ENCODE measurements around the gene CDCA8. TPM values are rescaled to one million over a fixed set of nuclear protein-coding genes. Genes with fewer than 3 reads are reported as not detected.

The CDCA8 gene
- total and polyA plus RNA-seq, 11 donors: 0.12 to 5.0 (median 0.40) TPM; not detected in 1

- no peak overlapping the region for H3K27ac ChIP-seq
- WGBS, 4 donors: 58 to 68% (median 63%) methylated on average over 9 of the region's 9 CpGs
- DNase-seq (no peak), ATAC-seq (no peak)
- no peak for TF ChIP-seq POLR2A (IDR thresholded peaks at IDR 0.05)
- no peak overlapping the region for H3K4me3 ChIP-seq
- H3K27me3 ChIP-seq: peaks cover 0 to 63% (median 4%) of the 10 kb centered on the region in 9 donors
- intact Hi-C loops (cut with DNase I): no loop called here
- no peaks in the 10 kb centered on the region for H3K36me3 ChIP-seq
- H3K9me3 ChIP-seq: peaks cover 0 to under 1% (median 0%) of the 10 kb centered on the region in 12 donors
- H3K4me1 ChIP-seq: no peaks in the 10 kb centered on the region
These were observed 48.8 kb downstream of the CDCA8 start for GRCh38 chr1:37741130-37741529.

GRCh38 chr1:37741662-37742061 is 49.3 kb downstream of the CDCA8 start:
- ATAC-seq (no peak), DNase-seq (no peak)
- intact Hi-C loops (cut with DNase I): no loop called here
- no peaks in the 10 kb centered on the region for H3K4me1 ChIP-seq
- H3K27me3 ChIP-seq: peaks cover 0 to 65% (median 4%) of the 10 kb centered on the region in 9 donors
- no peak overlapping the region for H3K4me3 ChIP-seq
- H3K27ac ChIP-seq: no peak overlapping the region
- H3K9me3 ChIP-seq: peaks cover 0 to 6% (median 0%) of the 10 kb centered on the region in 12 donors
- WGBS, 4 donors: 29 to 37% (median 33%) methylated on average over 6 of the region's 6 CpGs
- no peak for TF ChIP-seq CTCF (IDR thresholded peaks at IDR 0.05)
- no peak for TF ChIP-seq POLR2A (IDR thresholded peaks at IDR 0.05)
- no peaks in the 10 kb centered on the region for H3K36me3 ChIP-seq

- intact Hi-C loops (cut with DNase I): no loop called here
- peaks cover 0 to 12% (median 0%) of the 10 kb centered on the region in 12 donors for H3K9me3 ChIP-seq
- no peak overlapping the region for H3K4me3 ChIP-seq
- ATAC-seq (no peak), DNase-seq (no peak)
- peaks cover 3 to 74% (median 20%) of the 10 kb centered on the region in 9 donors for H3K27me3 ChIP-seq
- WGBS, 4 donors: 92 to 94% (median 93%) methylated on average over 3 of the region's 3 CpGs
- no peaks in the 10 kb centered on the region for H3K36me3 ChIP-seq
- TF ChIP-seq POLR2A (IDR thresholded peaks at IDR 0.05) (no peak), CTCF (IDR thresholded peaks at IDR 0.05) (no peak)
- H3K27ac ChIP-seq: no peak overlapping the region
- H3K4me1 ChIP-seq: no peaks in the 10 kb centered on the region
These were observed 54.5 kb downstream of the CDCA8 start for GRCh38 chr1:37746806-37747205.

- ATAC-seq (no peak), DNase-seq (no peak)
- intact Hi-C loops (cut with DNase I): no loop called here
- peaks cover 0 to 12% (median 0%) of the 10 kb centered on the region in 12 donors for H3K4me1 ChIP-seq
- peaks cover 0 to 12% (median 0%) of the 10 kb centered on the region in 12 donors for H3K9me3 ChIP-seq
- H3K36me3 ChIP-seq: no peaks in the 10 kb centered on the region
- no peak overlapping the region for H3K27ac ChIP-seq
- no peak overlapping the region for H3K4me3 ChIP-seq
- WGBS, 4 donors: 91 to 98% (median 95%) methylated on average over 1 of the region's 1 CpG
- no peak for TF ChIP-seq CTCF (IDR thresholded peaks at IDR 0.05)
- no peak for TF ChIP-seq POLR2A (IDR thresholded peaks at IDR 0.05)
- peaks cover 3 to 79% (median 30%) of the 10 kb centered on the region in 9 donors for H3K27me3 ChIP-seq
These were observed 56.2 kb downstream of the CDCA8 start for GRCh38 chr1:37748565-37748964.

- peaks cover 8 to 84% (median 48%) of the 10 kb centered on the region in 9 donors for H3K27me3 ChIP-seq
- no peaks in the 10 kb centered on the region for H3K36me3 ChIP-seq
- H3K4me1 ChIP-seq: peaks cover 0 to 17% (median 0%) of the 10 kb centered on the region in 12 donors
- WGBS, 4 donors: 20 to 30% (median 21%) methylated on average over 11 of the region's 11 CpGs
- DNase-seq (no peak), ATAC-seq (no peak)
- TF ChIP-seq POLR2A (IDR thresholded peaks at IDR 0.05) (no peak), CTCF (IDR thresholded peaks at IDR 0.05) (no peak)
- intact Hi-C loops (cut with DNase I): no loop called here
- peak overlapping the region in 2 of 12 donors; percentile 38 to 49 for H3K4me3 ChIP-seq
- peaks cover 0 to 6% (median 0%) of the 10 kb centered on the region in 12 donors for H3K9me3 ChIP-seq
- no peak overlapping the region for H3K27ac ChIP-seq
These were observed 59.9 kb downstream of the CDCA8 start for GRCh38 chr1:37752213-37752582.
